Measurements from ENCODE around the gene PON1.

The PON1 gene

DNA sequence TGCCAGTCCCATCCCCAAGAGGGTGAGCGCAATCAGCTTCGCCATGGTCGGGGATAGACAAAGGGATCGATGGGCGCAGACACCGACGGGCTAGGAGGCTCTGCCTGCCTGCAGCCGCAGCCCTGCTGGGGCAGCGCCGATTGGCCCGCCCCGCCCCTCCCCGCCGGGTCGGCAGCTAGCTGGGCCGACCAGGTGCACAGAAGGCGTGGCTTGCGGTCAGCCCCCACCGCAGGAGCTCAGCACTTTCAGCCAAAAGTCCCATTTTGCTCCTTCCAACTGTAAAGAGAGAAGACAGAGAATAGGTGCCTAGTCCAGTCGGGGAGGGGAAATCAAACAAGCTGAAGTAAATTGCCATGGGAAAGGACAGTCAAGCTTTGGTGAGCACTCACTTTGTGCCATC, at the start of gene PON1:
Gene PON1 (minus strand): TSS at position 102 of the 400 bp plus-strand sequence. CDS start 57 bp downstream, at position 45.
- no peak for DNase-seq (ENCODE audit: low read depth in 3 of 3)

DNA sequence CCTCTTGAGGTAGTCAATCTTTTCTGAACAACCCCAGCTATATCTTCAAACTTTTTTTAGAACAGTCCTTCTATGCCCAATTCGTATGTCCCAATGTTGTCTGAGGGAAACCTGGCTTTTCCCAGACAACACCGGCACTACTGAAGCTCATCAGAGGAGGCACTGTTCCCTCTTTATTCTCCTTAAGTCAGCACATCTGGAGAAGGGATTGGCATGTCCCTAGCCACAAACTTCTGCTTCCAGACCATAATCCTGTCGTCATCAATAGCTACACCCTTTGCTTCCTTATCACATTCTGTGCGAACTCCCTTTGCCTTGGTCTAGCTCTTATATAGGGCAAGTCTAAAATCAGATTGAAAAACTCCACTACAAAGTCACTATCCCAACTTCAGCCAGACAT, 49.0 kb upstream of the PON1 start:
- DNase-seq (ENCODE audit: low read depth in 3 of 3) = no peak

DNA sequence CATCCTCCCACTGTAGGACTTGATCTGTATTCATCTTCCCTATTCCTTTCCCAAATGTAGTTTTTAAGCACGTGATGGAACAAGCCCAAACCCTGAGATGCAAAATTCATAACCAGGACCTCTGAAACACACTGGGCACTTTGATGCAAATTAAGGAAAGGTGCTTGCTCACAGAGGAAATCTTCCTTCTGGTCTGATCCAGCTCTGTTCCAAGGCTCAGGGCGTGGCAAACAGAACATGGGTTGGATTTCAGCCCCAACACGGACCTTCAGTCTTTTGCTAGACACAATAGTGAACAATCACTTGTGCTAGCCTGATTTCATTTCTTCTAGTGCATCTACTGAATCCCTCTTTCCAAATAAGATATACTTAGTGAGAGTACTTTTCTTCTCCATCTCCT, 43.9 kb upstream of the PON1 start:
- no peak for DNase-seq (ENCODE audit: low read depth in 3 of 3)

DNA sequence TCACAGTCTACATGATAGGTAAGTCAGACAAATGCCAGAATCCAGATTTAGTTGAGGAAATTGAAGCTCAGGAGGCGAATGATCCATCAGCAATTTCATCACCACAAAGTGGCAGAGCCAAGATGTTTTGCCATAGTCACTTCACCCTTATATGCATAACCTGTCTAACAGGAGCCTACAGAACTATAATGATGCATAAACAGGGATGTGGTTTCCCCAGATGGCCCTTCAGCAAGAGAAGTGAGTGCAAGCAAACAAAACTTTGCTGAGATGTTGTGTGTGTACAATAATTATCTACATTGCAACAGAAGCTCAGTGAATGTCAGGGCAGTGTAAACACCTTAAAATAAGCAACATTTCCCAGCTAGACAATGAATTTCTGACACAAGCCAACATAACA, 43.3 kb upstream of the PON1 start:
- DNase-seq (ENCODE audit: low read depth in 3 of 3) = no peak

DNA sequence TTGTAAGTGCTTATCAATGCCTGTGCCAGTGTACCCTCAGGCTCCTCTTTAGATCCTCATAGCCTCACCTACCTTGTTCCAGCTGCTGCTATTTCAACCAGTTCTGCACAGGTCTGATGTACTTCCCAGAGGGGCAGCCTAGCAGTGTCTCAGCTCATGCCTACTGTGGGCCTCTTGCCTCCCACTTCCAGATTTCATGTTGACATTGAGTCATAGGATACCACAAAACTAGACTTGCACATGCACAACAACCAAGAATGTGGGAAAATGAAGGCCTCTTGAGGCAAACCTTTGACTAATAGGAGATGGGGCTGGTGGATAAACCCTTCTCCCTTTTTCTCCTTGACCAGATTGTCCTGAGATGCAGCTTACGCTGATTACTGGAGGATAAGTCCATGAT, 40.8 kb upstream of the PON1 start:
- DNase-seq (ENCODE audit: low read depth in 3 of 3) = no peak

DNA sequence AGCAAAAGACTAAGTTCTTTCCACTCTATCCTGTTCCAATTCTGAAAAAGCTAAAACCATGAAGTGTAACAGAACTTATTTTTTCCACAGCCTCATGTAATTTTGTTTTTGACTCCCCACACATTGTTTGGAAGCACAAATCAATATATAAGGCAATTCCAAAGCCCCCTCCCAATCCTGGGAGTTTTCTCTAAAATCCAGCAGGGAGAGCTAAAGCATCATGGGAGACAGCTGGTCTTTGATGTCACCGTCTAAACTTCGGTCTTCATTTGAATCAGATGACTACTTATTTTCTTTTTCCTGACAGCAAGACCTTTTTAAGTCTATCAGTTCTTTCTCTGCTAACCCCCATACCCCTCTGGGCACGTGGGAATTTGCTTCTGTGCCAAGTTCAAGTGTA, 33.3 kb upstream of the PON1 start:
- no peak for DNase-seq (ENCODE audit: low read depth in 3 of 3)

DNA sequence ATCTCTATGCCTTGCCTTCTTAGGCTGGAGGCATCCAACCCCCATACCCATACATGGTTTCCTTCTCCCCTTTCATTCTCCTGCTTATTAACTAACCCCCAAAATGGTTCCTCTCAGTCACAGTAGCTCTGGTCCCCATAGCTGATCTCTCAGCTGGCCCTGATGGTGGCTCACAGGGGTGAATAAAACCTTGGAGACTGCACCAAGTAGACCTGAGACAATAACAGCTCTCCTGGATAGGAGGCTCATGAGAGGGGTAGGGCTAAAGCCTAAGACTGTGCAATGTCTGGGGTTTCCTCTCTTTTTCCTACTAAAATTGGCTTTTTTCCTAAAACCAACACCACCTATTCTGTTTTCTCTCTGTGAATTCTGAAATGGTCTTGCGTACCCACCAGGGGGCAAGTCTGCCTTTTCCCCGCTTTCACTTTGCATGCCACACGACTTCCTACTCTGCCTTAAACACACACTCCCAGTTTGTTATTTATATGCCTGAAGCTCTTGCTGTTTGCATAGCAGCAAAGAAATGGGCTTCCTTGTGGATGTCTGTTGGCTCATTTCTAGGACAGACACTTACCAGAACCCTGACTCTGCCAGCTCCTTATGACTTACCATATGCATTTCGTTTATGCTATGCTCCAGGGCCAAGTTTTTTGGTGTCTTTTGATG, 18.4 kb upstream of the PON1 start:
- DNase-seq (ENCODE audit: low read depth in 3 of 3) = no peak

DNA sequence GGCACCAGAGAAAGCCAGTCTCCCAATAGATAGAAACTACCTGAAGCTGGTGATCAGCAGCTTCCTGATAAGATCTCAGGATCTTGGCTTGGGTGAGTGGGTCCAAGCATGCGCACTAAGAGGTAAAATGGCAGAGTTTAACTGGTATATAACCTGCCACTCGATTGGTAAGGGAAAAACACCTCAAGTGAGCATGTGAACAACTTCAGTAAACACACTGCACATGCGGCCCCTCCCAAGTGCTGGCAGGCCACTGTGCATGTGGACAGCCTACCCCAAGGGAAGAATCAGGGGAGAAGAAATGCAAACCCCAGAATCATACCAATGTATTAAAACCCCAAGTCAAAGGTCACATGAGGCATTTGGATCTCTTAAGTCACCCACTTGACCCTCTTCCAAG, 17.7 kb upstream of the PON1 start:
- DNase-seq (ENCODE audit: low read depth in 3 of 3) = no peak

DNA sequence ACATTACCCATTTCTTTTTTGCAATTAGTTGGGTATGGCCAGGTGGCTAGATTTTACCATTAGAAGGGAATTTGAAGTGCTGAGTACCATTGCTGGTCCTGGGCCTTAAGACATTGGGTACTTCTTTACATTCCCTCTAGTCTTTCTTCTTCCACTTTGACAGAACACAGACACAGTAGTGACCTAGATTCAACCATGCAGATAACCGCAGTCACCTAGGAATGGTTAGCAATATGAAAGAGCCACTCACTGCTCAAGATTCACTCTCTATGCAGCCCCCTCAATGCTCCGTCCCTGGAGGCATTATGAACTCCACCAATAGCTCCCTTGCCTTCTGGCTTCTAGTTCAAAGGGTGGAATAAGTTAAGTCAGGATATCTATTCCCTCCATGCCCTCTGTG, 16.2 kb upstream of the PON1 start:
- no peak for DNase-seq (ENCODE audit: low read depth in 3 of 3)

DNA sequence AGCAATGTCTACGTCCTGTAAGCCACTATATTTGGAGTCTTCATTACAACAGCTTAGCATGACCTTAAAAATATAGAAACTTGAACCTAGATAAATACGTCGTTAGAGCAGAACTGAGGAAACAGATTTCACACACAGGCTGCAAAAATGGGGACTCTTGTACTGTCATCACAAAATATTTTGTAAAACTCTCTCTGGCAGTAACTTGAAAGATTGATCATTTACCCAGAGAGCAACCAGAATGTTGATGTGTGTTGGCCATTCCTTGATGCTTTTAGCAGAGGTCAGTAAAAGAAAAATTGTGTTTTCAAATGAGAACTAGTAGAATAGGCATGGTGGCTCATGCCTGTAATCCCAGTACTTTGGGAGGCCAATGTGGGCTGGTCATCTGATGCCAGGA, 14.5 kb upstream of the PON1 start:
- DNase-seq (ENCODE audit: low read depth in 3 of 3) = no peak

DNA sequence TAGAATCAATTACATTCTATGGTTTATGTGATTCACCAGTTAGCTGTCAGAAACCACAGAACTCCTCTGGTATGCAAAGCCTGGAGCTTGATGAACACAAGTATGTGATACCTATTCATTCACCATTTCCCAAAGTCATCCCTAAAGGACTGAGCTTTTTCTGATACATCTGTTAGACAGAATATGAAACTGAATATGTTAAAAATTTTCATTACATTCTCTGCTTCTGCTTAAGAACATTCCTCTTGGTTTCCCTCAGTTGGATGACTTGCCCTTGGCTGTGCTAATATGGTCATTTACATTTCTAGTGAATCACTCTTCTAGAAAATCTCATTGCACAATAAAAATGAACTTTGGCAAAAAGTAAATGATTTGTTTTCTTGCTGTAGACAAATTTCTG, 10.8 kb upstream of the PON1 start:
- DNase-seq (ENCODE audit: low read depth in 3 of 3) = no peak

DNA sequence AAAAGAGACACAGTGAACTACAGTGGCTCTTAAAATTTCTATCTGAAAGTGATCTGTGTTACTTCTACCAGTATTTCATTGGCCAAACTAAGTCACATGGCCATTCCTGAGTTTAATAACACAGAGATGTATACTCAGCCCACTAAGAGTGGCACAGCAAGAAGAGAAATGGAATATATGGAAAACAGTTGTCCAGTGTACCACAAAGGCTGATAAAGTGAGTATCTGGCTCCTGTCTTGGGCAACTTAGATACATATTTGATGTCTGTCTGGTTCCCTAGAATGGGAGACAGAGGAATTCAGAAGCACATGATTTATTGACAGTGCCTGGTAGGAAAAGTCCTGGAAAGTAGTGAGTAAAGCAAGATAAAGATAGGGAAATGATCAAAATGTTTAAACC, 10.1 kb upstream of the PON1 start:
- no peak for DNase-seq (ENCODE audit: low read depth in 3 of 3)

DNA sequence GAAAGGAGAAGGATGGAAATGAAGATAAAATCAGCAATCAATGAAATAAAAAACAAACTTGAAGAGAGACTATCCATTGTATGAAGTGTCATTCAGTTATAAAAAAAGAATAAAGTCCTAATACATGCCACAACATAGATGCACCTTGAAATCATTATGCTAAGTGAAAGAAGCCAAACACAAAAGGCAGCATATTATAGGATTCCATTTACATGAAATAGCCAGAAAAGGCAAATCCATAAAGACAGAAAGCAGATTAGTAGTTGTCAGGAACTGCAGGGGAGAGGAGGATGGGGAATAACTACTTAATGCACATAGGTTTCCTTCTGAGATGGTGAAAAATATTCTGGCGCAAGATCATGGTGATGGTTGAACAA, 6.6 kb upstream of the PON1 start:
- DNase-seq (ENCODE audit: low read depth in 3 of 3) = no peak

DNA sequence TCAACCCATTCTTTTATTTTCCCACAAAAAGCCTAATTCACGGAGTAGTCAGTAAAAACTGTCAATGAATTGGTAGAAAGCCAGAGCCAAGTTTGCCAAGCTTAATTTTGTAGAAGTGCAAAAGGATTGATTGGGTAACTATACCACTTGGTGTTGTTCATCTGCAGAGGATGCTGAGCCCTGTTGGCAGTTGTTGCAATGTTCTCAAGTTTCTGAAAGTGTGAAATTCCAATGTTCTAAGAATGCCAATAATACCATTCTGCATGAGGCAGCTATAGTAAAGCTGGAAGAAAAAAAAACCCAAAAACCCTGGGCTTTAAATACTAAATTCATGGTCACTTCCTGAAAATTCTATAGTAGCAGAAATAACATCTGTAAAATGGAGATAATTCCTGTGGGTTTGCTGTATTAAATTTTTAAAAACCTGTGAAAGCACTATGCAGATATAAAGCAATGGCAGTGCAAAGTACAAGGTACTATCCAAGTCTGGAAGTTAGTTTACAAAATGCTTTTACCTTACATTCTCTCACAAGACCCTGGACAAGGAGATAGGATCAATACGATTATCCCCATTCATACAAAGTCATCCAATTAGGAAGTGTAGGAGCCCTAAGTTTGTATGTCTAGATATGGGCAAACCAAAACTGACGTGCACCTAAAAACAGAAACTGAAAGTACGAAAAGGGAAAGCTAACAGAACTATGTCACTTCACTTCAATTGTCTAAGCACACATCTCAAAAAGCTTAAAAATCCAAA, 6.0 kb upstream of the PON1 start:
- DNase-seq (ENCODE audit: low read depth in 3 of 3) = no peak

DNA sequence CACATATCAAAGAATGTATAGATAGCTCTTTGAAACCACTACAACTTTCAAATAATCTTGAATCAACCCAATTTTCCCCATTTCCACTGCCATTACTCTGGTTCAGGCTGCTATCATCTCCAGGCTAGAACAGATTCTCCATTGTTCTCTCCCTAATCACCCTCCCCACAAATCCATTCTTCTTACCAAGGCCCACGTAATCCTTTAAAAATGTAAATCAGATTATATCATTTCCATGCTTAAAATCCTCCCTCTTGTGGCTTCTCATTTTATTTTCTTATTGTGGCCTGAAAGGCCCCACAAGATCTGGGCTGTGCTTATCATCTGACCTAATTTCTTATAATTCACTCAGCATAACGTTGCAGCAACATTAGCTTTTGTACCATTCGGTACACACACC, 3.0 kb upstream of the PON1 start:
- no peak for DNase-seq (ENCODE audit: low read depth in 3 of 3)

DNA sequence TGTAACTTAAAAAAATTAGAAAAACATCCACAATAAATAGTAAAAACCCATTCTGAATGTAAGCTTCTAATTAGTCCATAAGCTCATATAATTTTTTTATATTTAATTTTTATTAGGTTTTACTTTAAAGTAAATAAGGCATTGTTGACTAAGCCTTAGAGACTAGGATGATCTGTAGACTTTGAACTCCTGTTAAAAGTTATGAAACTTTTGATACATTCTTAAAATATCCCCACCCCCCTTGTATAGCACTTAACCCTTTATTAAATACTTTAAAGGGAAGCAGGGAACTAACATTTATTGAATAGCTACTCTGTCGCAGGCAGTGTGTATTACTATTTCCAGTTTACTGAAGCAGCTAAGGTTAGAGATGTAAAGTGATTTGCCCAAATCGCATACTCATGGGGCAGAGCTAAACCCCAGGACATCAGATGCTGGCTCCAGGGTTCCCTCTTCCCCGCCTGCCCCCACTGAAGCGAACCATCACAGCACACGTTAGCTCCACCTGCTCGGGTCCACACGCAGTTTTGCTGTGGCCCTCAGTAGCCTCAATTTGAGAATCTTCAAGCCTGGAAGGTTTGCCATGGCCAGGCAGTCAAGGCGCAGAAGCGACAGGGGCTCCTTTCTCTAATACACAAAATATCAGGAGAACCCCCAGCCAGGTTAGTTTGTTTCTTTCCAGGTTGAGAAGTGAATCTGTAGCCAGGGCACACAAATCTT, 762 bp downstream of the PON1 start:
- DNase-seq (ENCODE audit: low read depth in 3 of 3) = no peak

DNA sequence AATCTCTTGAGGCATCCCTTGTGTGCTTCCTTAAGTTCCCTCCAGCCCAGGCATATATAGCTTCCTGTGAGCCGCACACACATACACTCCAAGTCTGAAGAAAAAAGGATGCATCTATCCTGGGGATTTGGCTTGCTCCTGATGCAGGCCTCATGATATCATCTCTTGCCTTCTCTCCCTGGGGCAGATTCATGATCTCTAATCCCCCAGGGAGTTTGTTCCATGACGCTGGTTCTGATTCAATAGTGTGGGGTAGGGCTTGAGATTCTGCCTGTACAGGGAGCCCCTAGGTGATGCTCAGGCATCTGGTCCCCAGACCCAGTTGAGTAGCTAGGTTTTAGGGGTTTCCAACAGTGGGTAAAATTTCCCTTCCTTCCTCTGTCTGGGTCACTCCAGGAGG, 1.5 kb downstream of the PON1 start:
- no peak for DNase-seq (ENCODE audit: low read depth in 3 of 3)

DNA sequence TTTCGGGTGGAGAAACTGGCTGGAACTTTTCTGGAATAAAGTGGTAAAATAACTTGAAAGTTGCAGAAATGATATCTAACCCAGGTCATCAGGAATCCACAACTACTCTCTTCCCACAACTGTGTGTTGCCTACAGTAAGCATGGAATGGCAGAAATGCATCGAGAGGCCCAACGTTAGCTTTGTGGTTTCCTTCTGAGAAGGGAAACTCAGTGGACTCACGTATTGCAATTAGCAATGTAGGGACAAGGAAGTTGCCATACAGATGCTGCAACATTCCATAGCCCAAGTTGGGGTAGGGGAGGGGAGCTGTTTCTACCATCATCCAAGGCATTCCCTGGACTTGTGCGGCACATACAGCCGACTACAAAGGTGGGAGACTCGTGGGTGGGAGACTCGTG, 1.9 kb downstream of the PON1 start:
- DNase-seq (ENCODE audit: low read depth in 3 of 3) = no peak

DNA sequence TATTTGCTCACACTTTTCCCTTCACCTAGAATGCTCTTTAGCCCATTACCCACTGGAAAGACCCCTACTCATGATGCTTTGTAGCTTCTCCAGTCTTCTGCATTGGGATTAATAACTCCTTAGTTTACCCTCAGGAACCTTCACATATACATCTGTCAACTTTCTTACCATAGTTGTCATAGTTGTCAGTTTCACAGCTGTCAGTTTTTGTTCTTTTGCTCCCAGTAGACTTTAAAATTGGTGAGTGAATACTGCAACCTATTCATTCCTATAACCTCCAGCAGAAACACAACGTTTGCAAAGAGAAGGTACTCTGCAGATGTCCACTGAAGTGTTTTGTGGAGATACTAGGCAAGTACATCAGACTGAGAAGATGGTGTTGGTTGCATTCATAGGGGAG, 2.6 kb downstream of the PON1 start:
- DNase-seq (ENCODE audit: low read depth in 3 of 3) = no peak

DNA sequence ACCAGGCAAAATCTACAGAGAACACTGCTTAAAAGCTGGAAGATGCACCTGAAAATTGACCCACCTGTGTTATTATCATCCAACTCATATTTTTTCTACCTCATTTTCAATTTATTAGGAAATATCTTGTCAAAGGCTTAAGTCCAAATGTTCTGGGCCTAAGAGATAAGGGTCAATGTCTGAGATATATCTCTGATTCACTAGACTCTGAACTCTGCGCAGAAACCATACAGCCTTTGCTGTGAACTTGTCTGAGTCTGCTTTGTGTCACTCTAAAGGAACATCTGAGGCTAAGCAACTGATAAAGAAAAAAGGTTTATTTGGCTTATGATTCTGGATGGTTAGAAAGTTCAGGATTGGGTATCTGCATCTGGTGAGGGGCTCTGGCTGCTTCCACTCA, 3.7 kb downstream of the PON1 start:
- DNase-seq (ENCODE audit: low read depth in 3 of 3) = no peak

DNA sequence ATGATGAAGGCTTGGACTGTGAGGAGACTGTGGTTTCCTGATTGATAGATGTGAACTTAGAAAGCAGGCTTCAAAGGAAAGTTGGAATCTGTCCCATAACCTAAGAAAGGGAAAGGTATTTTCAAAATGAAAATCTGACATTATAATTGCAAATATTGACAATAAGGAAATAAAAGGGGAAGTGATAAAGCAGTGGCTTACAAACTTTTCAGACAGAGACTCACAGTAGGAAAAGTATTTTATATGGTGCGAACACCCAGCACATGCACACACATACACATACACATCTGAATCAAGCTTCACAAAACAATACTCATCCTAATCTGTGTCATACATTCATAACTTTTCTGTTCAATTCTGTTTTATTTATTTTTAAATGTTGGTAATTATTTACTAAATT, 4.8 kb downstream of the PON1 start:
- DNase-seq (ENCODE audit: low read depth in 3 of 3) = no peak

DNA sequence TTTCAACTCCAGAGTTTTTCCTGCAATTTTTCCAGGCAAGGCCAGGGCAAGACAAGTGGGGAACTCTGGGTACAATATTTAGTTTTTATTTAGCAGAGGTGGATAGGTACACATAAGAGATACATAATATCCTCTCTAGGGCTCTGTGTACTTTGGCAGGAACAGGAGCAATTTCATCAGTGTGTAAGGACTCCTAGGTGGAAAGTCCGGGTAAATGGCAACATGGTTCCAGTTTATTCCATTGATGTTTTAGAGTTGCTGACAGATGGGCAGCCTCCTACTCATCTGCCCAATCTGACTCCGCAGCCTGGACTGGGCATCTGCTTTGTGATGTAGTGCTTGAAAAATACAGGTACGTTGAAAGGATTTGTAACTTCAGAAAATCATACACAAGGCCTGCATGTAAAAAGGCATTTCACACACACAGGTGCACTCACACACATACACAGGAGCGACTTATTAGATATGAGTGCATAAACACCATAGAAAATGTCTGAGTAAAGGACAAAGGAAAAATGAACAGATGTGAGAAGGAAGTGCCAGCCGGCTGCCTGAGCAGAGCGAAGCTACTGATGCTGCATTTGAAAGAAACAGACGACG, 5.7 kb downstream of the PON1 start:
- DNase-seq (ENCODE audit: low read depth in 3 of 3) = no peak

DNA sequence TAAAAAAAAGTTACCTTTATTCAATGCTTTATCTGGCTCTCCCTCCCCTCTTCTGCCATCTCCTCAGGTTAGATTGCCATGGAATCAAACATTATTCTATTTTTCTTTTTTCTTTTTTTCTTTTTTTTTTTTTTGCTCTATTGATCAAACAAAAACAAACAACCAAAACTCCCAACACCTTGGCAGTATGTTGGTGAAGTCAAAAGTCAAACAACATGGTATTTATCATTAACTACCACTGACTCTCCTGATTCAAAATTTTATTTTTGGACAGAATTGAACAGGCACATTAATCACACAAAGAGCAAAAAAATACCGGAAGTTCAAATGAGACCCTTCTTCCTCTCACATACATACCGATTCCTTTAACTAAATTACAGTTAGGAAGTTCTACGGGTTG, 6.4 kb downstream of the PON1 start:
- DNase-seq (ENCODE audit: low read depth in 3 of 3) = no peak

Data from stimulated activated CD4-positive, alpha-beta T cell treated with anti-CD3 and anti-CD28 coated beads, TNF-alpha, amount 100 ng/mL, for 48 hours (primary cell).